Measurements from ENCODE around the gene TENM3. TPM values are rescaled to one million over a fixed set of nuclear protein-coding genes. Genes with fewer than 3 reads are reported as not detected.

The TENM3 gene
- total and polyA plus RNA-seq, 10 of the 15 experiments (the other 5 are each of a cell fraction or from before 2014, with no cell fraction given): 0.01 to 1.7 (median 0.08) TPM; not detected in 2

- ChIA-PET POLR2A (no interaction called here), SMC1A (ENCODE audit: uncharacterized antibody, unreplicated experiment) (interaction anchor here (0.8 to 1.5 kb wide), 5 partner anchors 11 to 105 kb away, joined by 3 to 5 read pairs (median 4); no protein-coding TSS in a partner anchor), CTCF (interaction anchor here (0.8 kb wide), 1 partner anchor 404 kb away, joined by 4 read pairs; no protein-coding TSS in a partner anchor), RAD21 (ENCODE audit: unreplicated experiment) (interaction anchor here (0.9 to 1.2 kb wide), 3 partner anchors 27 to 35 kb away, joined by 3 to 5 read pairs (median 3); no protein-coding TSS in a partner anchor)
- peaks cover 0 to 2% of the 10 kb centered on the region in 2 experiments; a peak in 1 of 4 replicates for H3K27me3 ChIP-seq (replicated peaks in 1 of 2; ENCODE audit: control insufficient read depth in 2 of 2, insufficient read depth in 2 of 2, low read length in 1 of 2)
- no peak for ATAC-seq
- H3K79me2 ChIP-seq (ENCODE audit: control insufficient read depth, insufficient read depth, low read length): no peaks in the 10 kb centered on the region
- H2AFZ ChIP-seq (ENCODE audit: control insufficient read depth, low read depth, low read length): no peak overlapping the region
- FAIRE-seq: no peak
- H3K27ac ChIP-seq (ENCODE audit: control insufficient read depth, insufficient read depth): no peak overlapping the region
- H3K4me3 ChIP-seq: no peak overlapping the region
- in situ Hi-C loops (cut with MboI): no loop called here
- H3K4me1 ChIP-seq (ENCODE audit: control insufficient read depth, insufficient read depth, low read length): no peaks in the 10 kb centered on the region
- H3K9me3 ChIP-seq (replicated peaks; ENCODE audit: control insufficient read depth, insufficient read depth, low read length): no peaks in the 10 kb centered on the region
- no peak for DNase-seq (ENCODE audit: low read depth, low spot score)
- H4K20me1 ChIP-seq (ENCODE audit: control insufficient read depth, insufficient read depth): no peaks in the 10 kb centered on the region
- H3K4me2 ChIP-seq (ENCODE audit: control insufficient read depth, insufficient read depth): no peak overlapping the region
- intact Hi-C loops (cut with micrococcal nuclease; ENCODE audit: unreplicated experiment): no loop called here
- no TSS peak for BruUV-seq (replicated peaks)
- WGBS (ENCODE audit: insufficient coverage, insufficient replicate concordance, low lambda C conversion rate, missing lambda C conversion rate): 0% methylated on average over 1 of the region's 1 CpG
- H3K9ac ChIP-seq (ENCODE audit: control insufficient read depth, insufficient read depth, low read length): no peak overlapping the region
- no peaks in the 10 kb centered on the region for H3K36me3 ChIP-seq (ENCODE audit: control insufficient read depth in 2 of 2, insufficient read depth in 2 of 2, low read length in 1 of 2)
- TF ChIP-seq ZNF274 (IDR thresholded peaks at IDR 0.05; ENCODE audit: insufficient read depth, insufficient read length) (no peak), FOXK2 (IDR thresholded peaks at IDR 0.05) (no peak), ATF2 (IDR thresholded peaks at IDR 0.05; ENCODE audit: low read length) (no peak), ZBTB40 (IDR thresholded peaks at IDR 0.05; ENCODE audit: borderline replicate concordance) (no peak), REST (IDR thresholded peaks at IDR 0.05; ENCODE audit: low read depth, low read length) (no peak), CEBPB (IDR thresholded peaks at IDR 0.05; ENCODE audit: borderline replicate concordance in 1 of 2, low read depth in 2 of 2, low read length in 2 of 2) (no peak), RELB (IDR thresholded peaks at IDR 0.05; ENCODE audit: low read depth) (no peak), ETV6 (conservative IDR thresholded peaks at IDR 0.05 in 1 of 2, IDR thresholded peaks at IDR 0.05 in 1 of 2; ENCODE audit: borderline replicate concordance in 1 of 2, low read depth in 1 of 2) (no peak), HSF1 (IDR thresholded peaks at IDR 0.05; ENCODE audit: low read depth, low read length) (no peak)
These were observed 277.8 kb downstream of the TENM3 start for GRCh38 chr4:182521011-182521410.

All from GM12878 (cell line).